Pancreas (tissue), 10 donors: Measurements from ENCODE around the gene SUN1. TPM values are rescaled to one million over a fixed set of nuclear protein-coding genes. Genes with fewer than 3 reads are reported as not detected.

ENCODE experiments used
- ATAC-seq, 4 donors: fragments of 200-7000 bp; cut with Tn5 transposase; one replicate each; pipeline versions ENCODE4 v1.8.0 to v1.9.1; 2020; ENCODE audit warnings: mild to moderate bottlenecking in 4 of 4, moderate library complexity in 4 of 4
- DNase-seq, 6 donors: peaks; one replicate each; pipeline ENCODE4 v3.0.0-alpha.2; 2020
- FAIRE-seq: peaks from 2 replicates; lab custom pipeline; 2012; peaks lifted over from hg19 to GRCh38; lab: Jason Lieb, UNC
- H3K27ac ChIP-seq, 4 donors: fragments of 200-600 bp; sonication (generic); 1 replicate in 3 of 4; 2 replicates in 1 of 4; pipeline versions ENCODE4 v1.5.0 to v1.8.0; 2020
- H3K27me3 ChIP-seq, 4 donors: fragments of 200-600 bp; one replicate each; pipeline ENCODE4 v1.8.0; 2021
- H3K36me3 ChIP-seq, 3 donors: fragments of 200-600 bp; sonication (generic) in 1 of 3; one replicate each; pipeline versions ENCODE4 v1.5.0 to v1.8.0; 2020 to 2021
- H3K4me1 ChIP-seq, 3 donors: fragments of 200-600 bp; one replicate each; pipeline ENCODE4 v1.8.0; 2021
- H3K4me3 ChIP-seq, 4 donors: fragments of 200-600 bp; sonication (generic) in 2 of 4; one replicate each; pipeline versions ENCODE4 v1.5.0 to v1.8.0; 2020 to 2021
- H3K9me3 ChIP-seq, 4 donors: fragments of 200-600 bp; one replicate each; pipeline ENCODE4 v1.8.0; 2021
- CTCF ChIP-seq, 4 donors: fragments of 200-600 bp; sonication (generic) in 3 of 4; IDR thresholded peaks; one replicate each; pipeline versions ENCODE4 v1.5.0 to v1.8.0; 2021; ENCODE audit warnings: antibody characterized with exemption in 4 of 4
- WGBS, 2 donors: extraction: QIAGEN DNeasy Blood & Tissue Kit; methylation state at CpG; one replicate each; pipeline ENCODE4 v1.1.7; 2013; 5-methylcytosine and 5-hydroxymethylcytosine counted together
- intact Hi-C, 3 donors: fragments of 100-400 bp; cut with DNase I; formaldehyde crosslinking; loops; one replicate each; pipeline versions ENCODE4 v1.11.1 to v1.14.2; 2022
- polyA plus RNA-seq, 2 donors: library from polyadenylated mRNA; stranded (reverse); fragments of 200-250 nt; gene quantifications; one replicate each; pipeline ENCODE4 v1.2.3, GENCODE V29; 2013
- total RNA-seq, 6 donors: library from RNA; stranded (reverse); fragmentation: NEBNext Ultra II Directional in 4 of 6; extraction: Animal tissue kit (Norgen Biotek cat#: 25700) in 4 of 6; gene quantifications; one replicate each; pipeline versions ENCODE4 v1.2.1 to v1.2.4, GENCODE V29; 2021 to 2023
- donor health status: healthy with polysubstance abuse.
- donor health status: DM: no; HTN: no; CAD: no; lungs with moderate emphysema.
- donor health status: DM: no; HTN: no; CAD: no.
- donor health status: control.
- donor health status: control.
- donor health status: Bipolar disorder and iron deficiency.
- donor health status: DM: yes; HTN: yes; CAD: no.
- donor health status: DM: no; HTN: no; CAD: no.
- donor health status: DM: no; HTN: no; CAD: no.
- donor health status: DM: yes; HTN: yes; CAD: no.

Gene SUN1
- total and polyA plus RNA-seq, 8 donors: 42.6 to 93.2 (median 55.9) TPM

GRCh38 chr7:834277-834676, 2.0 kb downstream of the SUN1 start:
- H3K27ac ChIP-seq: peak overlapping the region in 1 of 4 donors; percentile 17
- DNase-seq: peak in 2 of 6 donors; percentile 18 to 68

GRCh38 chr7:835021-835420, 2.7 kb downstream of the SUN1 start:
- 95 to 97% methylated on average over 12 of the region's 12 CpGs for WGBS, 2 donors
- FAIRE-seq (no peak), DNase-seq (peak in 2 of 6 donors; percentile 7 to 24), ATAC-seq (no peak)
- Histone ChIP-seq H3K4me1 (peaks cover 19 to 27% (median 27%) of the 10 kb centered on the region in 3 donors), H3K27me3 (no peaks in the 10 kb centered on the region), H3K9me3 (no peaks in the 10 kb centered on the region), H3K36me3 (peaks cover 0 to 12% (median 0%) of the 10 kb centered on the region in 3 donors), H3K27ac (no peak overlapping the region), H3K4me3 (no peak overlapping the region)
- no peak for TF ChIP-seq CTCF (IDR thresholded peaks at IDR 0.05)
- intact Hi-C loops: no loop called here

More at GRCh38 chr7:834277-834676, 2.0 kb downstream of the SUN1 start:
- Histone ChIP-seq H3K9me3 (no peaks in the 10 kb centered on the region), H3K27me3 (no peaks in the 10 kb centered on the region), H3K4me1 (peaks cover 20 to 27% (median 27%) of the 10 kb centered on the region in 3 donors), H3K36me3 (peaks cover 0 to 10% (median 0%) of the 10 kb centered on the region in 3 donors), H3K4me3 (no peak overlapping the region)
- WGBS, 2 donors: 92 to 94% methylated on average over 11 to 12 of the region's 12 CpGs
- intact Hi-C loops: no loop called here
- ATAC-seq: no peak
- no peak for FAIRE-seq
- TF ChIP-seq CTCF (IDR thresholded peaks at IDR 0.05): no peak

DNA sequence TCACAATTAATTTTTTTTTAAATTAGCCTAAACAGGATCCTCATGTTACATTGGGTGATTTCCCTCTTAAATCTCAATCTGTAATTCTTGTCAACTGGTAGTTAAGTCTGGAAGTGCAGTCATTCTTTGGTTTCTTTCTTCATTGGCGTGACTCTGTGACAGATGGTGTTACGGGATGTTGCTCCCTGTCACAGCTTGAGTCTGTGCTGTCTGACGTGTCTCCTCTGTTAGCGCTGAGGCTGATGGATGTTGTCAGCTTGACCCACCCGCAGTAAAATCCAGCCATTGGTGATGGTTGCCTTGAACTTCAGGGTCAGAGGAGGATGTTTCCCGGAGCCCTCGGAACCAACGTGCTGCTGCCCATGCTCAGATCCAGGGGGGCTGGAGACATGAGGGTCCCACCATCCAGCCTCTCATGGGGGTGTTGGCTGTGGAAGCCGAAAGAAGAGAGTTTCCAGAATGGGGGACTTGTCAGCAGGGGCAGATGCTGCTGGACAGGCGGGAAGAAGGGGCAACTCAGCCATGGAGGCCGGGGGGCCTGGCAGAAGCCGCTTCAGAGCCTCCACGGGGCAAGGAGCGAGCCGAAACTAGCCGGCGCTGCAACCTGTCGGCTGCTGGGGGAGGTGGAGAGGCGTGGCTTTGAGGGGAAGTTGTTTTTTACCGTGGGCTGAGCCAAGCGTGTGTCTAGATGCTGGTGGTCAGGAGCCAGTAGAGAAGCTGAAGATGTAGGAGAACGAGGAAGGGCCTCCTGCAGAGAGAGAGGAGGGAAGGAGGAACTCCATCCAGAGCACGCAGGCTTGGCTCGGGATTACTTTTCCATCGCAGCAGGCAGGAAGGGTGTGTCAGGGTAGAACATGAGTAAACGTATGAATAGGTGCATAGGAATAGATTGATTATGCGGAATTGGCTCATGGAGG, 3.5 kb downstream of the SUN1 start:
- intact Hi-C loops: no loop called here
- 86 to 87% methylated on average over 27 of the region's 27 CpGs for WGBS, 2 donors
- Histone ChIP-seq H3K9me3 (no peaks in the 10 kb centered on the region), H3K4me3 (no peak overlapping the region), H3K27me3 (no peaks in the 10 kb centered on the region), H3K27ac (no peak overlapping the region), H3K4me1 (peaks cover 14 to 20% (median 20%) of the 10 kb centered on the region in 3 donors), H3K36me3 (peaks cover 0 to 15% (median 0%) of the 10 kb centered on the region in 3 donors)
- ATAC-seq (no peak), FAIRE-seq (no peak), DNase-seq (peak in 2 of 6 donors; percentile 16 to 26)
- TF ChIP-seq CTCF (IDR thresholded peaks at IDR 0.05): no peak

DNA sequence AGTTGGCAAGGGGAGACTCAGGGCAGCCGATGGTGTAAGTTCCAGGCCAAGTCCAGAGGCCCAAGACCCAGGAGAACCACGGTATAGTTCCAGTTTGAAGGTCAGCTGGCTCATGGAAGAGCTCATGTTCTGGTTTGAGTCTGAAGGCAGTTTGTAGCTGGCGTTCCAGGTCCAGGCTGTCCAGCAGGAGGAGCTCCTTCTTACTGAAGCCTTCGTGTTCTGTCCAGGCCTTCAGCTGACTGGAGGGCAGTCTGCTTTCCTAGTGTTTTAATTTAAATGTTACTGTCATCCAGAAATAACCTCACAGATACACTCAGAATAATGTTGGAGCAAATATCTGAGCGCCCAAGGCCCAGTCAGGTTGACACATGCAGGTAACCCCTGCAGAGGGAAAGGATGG, 4.2 kb downstream of the SUN1 start:
- Histone ChIP-seq H3K27ac (no peak overlapping the region), H3K9me3 (no peaks in the 10 kb centered on the region), H3K27me3 (no peaks in the 10 kb centered on the region), H3K4me3 (no peak overlapping the region), H3K4me1 (peaks cover 10 to 13% (median 13%) of the 10 kb centered on the region in 3 donors), H3K36me3 (peaks cover 0 to 15% (median 0%) of the 10 kb centered on the region in 3 donors)
- FAIRE-seq: no peak
- peak in 1 of 4 donors; percentile 36 for ATAC-seq
- 66 to 70% methylated on average over 5 of the region's 5 CpGs for WGBS, 2 donors
- TF ChIP-seq CTCF (IDR thresholded peaks at IDR 0.05): peak in 1 of 4 donors; percentile 8
- intact Hi-C loops: no loop called here
- DNase-seq: peak in 1 of 6 donors; percentile 3
